IMR-90 (cell line): ENCODE data around the gene TBC1D9B. TPM values are rescaled to one million over a fixed set of nuclear protein-coding genes. Genes with fewer than 3 reads are reported as not detected.

Experiments
- ATAC-seq: fragments of 200-7000 bp; cut with Tn5 transposase; 2 replicates; pipeline ENCODE4 v1.9.1; 2020; ENCODE audit warnings: low read depth, mild to moderate bottlenecking, moderate library complexity
- BruUV-seq: library from RNA; stranded (reverse); fragments of 400-500 nt; replicated peaks from 2 replicates; lab custom pipeline; 2021; lab: Mats Ljungman, UMichigan
- CTCF ChIA-PET: fragments of 300-600 bp; formaldehyde crosslinking; extraction: SDS; loops from one replicate; lab custom pipeline; 2021; ENCODE audit warnings: antibody characterized with exemption; lab: Yijun Ruan, JAX
- POLR2A ChIA-PET: fragments of 300-600 bp; sonication (Branson Sonifier 250); formaldehyde crosslinking; loops from one replicate; lab custom pipeline; 2022; ENCODE audit warnings: antibody characterized with exemption; ENCODE audit not compliant: unreplicated experiment; lab: Charles Lee
- DNase-seq: peaks from one replicate; pipeline ENCODE4 v3.0.0; 2013
- H2AFZ ChIP-seq: replicated peaks from 2 replicates; pipeline ENCODE3; 2013; ENCODE audit warnings: low read length, mild to moderate bottlenecking; ENCODE audit not compliant: poor library complexity
- H2AK5ac ChIP-seq: 2 replicates; pipeline ENCODE4 v1.6.1; 2013; ENCODE audit warnings: low read depth, low read length, inconsistent platforms
- H2AK9ac ChIP-seq: replicated peaks from 2 replicates; pipeline ENCODE3; 2013; ENCODE audit warnings: mild to moderate bottlenecking, low read depth, low read length, moderate library complexity; ENCODE audit not compliant: poor library complexity
- H2BK120ac ChIP-seq: 2 replicates; pipeline ENCODE4 v1.6.1; 2013; ENCODE audit warnings: low read depth, low read length, inconsistent platforms
- H2BK15ac ChIP-seq: 3 replicates; pipeline ENCODE4 v1.6.1; 2013; ENCODE audit warnings: low read depth, low read length, inconsistent platforms
- H2BK20ac ChIP-seq: 2 replicates; pipeline ENCODE4 v1.6.1; 2013; ENCODE audit warnings: low read depth, mild to moderate bottlenecking, inconsistent platforms, low read length, moderate library complexity
- H2BK5ac ChIP-seq: 2 replicates; pipeline ENCODE4 v1.6.1; 2013; ENCODE audit warnings: mild to moderate bottlenecking, low read depth, low read length, inconsistent platforms; ENCODE audit not compliant: poor library complexity, severe bottlenecking
- H3K14ac ChIP-seq: replicated peaks from 2 replicates; pipeline ENCODE4 v1.6.1; 2013; ENCODE audit warnings: low read depth, low read length, inconsistent platforms
- H3K18ac ChIP-seq: 2 replicates; pipeline ENCODE4 v1.6.1; 2013; ENCODE audit warnings: low read depth, low read length, control low read depth
- H3K23ac ChIP-seq: 2 replicates; pipeline ENCODE4 v1.6.1; 2013; ENCODE audit warnings: low read depth, low read length, inconsistent platforms
- H3K27ac ChIP-seq: 2 replicates; pipeline ENCODE4 v1.5.1; 2013; ENCODE audit warnings: mild to moderate bottlenecking, control low read depth, low read length; ENCODE audit not compliant: insufficient read depth
- H3K27me3 ChIP-seq: 2 replicates; pipeline ENCODE4 v1.6.1; 2013; ENCODE audit warnings: low read length; ENCODE audit not compliant: control insufficient read depth, insufficient read depth
- H3K36me3 ChIP-seq: 2 replicates; pipeline ENCODE4 v1.6.1; 2013; ENCODE audit warnings: low read length, mixed read lengths; ENCODE audit not compliant: control insufficient read depth, insufficient read depth
- H3K4ac ChIP-seq: 2 replicates; pipeline ENCODE4 v1.6.1; 2013; ENCODE audit warnings: low read depth, low read length, inconsistent platforms
- H3K4me1 ChIP-seq: 2 replicates; pipeline ENCODE4 v1.6.1; 2013; ENCODE audit warnings: low read length, mixed read lengths; ENCODE audit not compliant: control insufficient read depth, insufficient read depth
- H3K4me2 ChIP-seq: 2 replicates; pipeline ENCODE4 v1.6.1; 2013; ENCODE audit warnings: low read depth, mild to moderate bottlenecking, control low read depth, low read length, moderate library complexity
- H3K4me3 ChIP-seq: 2 replicates; pipeline ENCODE4 v1.5.1; 2013; ENCODE audit warnings: low read depth, mild to moderate bottlenecking, control low read depth, low read length, moderate library complexity; ENCODE audit not compliant: insufficient read depth
- H3K56ac ChIP-seq: 2 replicates; pipeline ENCODE4 v1.6.1; 2013; ENCODE audit warnings: low read length, inconsistent platforms; ENCODE audit not compliant: insufficient read depth; ENCODE audit errors: extremely low read depth
- H3K79me1 ChIP-seq, 2 experiments: 2 replicates each; pipeline ENCODE4 v1.6.1; 2013; ENCODE audit warnings: low read length in 2 of 2, inconsistent platforms in 1 of 2, low read depth in 1 of 2
- H3K9ac ChIP-seq: 2 replicates; pipeline ENCODE4 v1.6.1; 2013; ENCODE audit warnings: low read depth, low read length, control low read depth
- H3K9me1 ChIP-seq: 2 replicates; pipeline ENCODE4 v1.6.1; 2013; ENCODE audit warnings: low read length, inconsistent platforms; ENCODE audit not compliant: insufficient read depth
- H3K9me3 ChIP-seq: 2 replicates; pipeline ENCODE4 v1.6.1; 2013; ENCODE audit warnings: low read length; ENCODE audit not compliant: control insufficient read depth, insufficient read depth
- H4K20me1 ChIP-seq: 2 replicates; pipeline ENCODE4 v1.6.1; 2013; ENCODE audit warnings: low read length, inconsistent platforms; ENCODE audit not compliant: insufficient read depth
- H4K5ac ChIP-seq: 2 replicates; pipeline ENCODE4 v1.6.1; 2013; ENCODE audit warnings: mild to moderate bottlenecking, low read depth, low read length, control low read depth
- H4K8ac ChIP-seq, 2 experiments: 2 replicates each; pipeline ENCODE4 v1.6.1; 2013; ENCODE audit warnings: low read depth in 2 of 2, low read length in 2 of 2, control low read depth in 1 of 2, inconsistent platforms in 1 of 2
- H4K91ac ChIP-seq: 2 replicates; pipeline ENCODE4 v1.6.1; 2013; ENCODE audit warnings: low read depth, low read length, inconsistent platforms; ENCODE audit not compliant: insufficient read depth
- BHLHE40 ChIP-seq: fragments of 150-350 bp; IDR thresholded peaks from 2 replicates; pipeline ENCODE4 v1.6.1; 2016; ENCODE audit warnings: mild to moderate bottlenecking, low read depth, low read length
- CEBPB ChIP-seq: IDR thresholded peaks from 2 replicates; pipeline ENCODE4 v1.6.1; 2012; ENCODE audit warnings: low read depth, low read length, improper control_type of control experiment
- CHD1 ChIP-seq: IDR thresholded peaks from 2 replicates; pipeline ENCODE4 v1.6.1; 2012; ENCODE audit warnings: low read depth, low read length, improper control_type of control experiment
- CTCF ChIP-seq: conservative IDR thresholded peaks from 2 replicates; pipeline ENCODE4 v1.5.1; 2012; ENCODE audit warnings: mild to moderate bottlenecking, low read depth, low read length, improper control_type of control experiment
- ELK1 ChIP-seq: fragments of 150-350 bp; IDR thresholded peaks from 2 replicates; pipeline ENCODE4 v1.6.1; 2016; ENCODE audit warnings: low read depth, mild to moderate bottlenecking, low read length, moderate library complexity, borderline replicate concordance
- FOS ChIP-seq: fragments of 150-350 bp; IDR thresholded peaks from 2 replicates; pipeline ENCODE4 v1.6.1; 2016; ENCODE audit warnings: low read depth, low read length
- MAZ ChIP-seq: IDR thresholded peaks from 2 replicates; pipeline ENCODE4 v1.6.1; 2012; ENCODE audit warnings: low read depth, mild to moderate bottlenecking, low read length, improper control_type of control experiment, moderate library complexity, borderline replicate concordance
- NFE2L2 ChIP-seq: fragments of 150-350 bp; IDR thresholded peaks from 2 replicates; pipeline ENCODE4 v1.6.1; 2016; ENCODE audit warnings: low read depth, mild to moderate bottlenecking, low read length
- RAD21 ChIP-seq: IDR thresholded peaks from 2 replicates; pipeline ENCODE4 v1.6.1; 2012; ENCODE audit warnings: low read length, improper control_type of control experiment
- RCOR1 ChIP-seq: IDR thresholded peaks from 2 replicates; pipeline ENCODE4 v1.6.1; 2012; ENCODE audit warnings: mild to moderate bottlenecking, low read length, improper control_type of control experiment; ENCODE audit not compliant: insufficient replicate concordance
- RFX5 ChIP-seq: IDR thresholded peaks from 2 replicates; pipeline ENCODE4 v1.8.0; 2012; ENCODE audit warnings: low read depth, mild to moderate bottlenecking, low read length, moderate library complexity
- SMC3 ChIP-seq: fragments of 150-350 bp; IDR thresholded peaks from 2 replicates; pipeline ENCODE4 v1.6.1; 2016; ENCODE audit warnings: low read depth, mild to moderate bottlenecking, antibody characterized with exemption, low read length, moderate library complexity
- USF2 ChIP-seq: fragments of 150-350 bp; IDR thresholded peaks from 2 replicates; pipeline ENCODE4 v1.6.1; 2017; ENCODE audit warnings: mild to moderate bottlenecking, antibody characterized with exemption, low read length, low read depth
- WGBS, 2 experiments: methylation state at CpG; one replicate each; pipeline versions ENCODE4 v1.1.5 to v1.1.7; 2013; ENCODE audit warnings: missing lambda C conversion rate in 2 of 2; ENCODE audit not compliant: insufficient read length in 1 of 2; ENCODE audit errors: extremely low coverage in 2 of 2; 5-methylcytosine and 5-hydroxymethylcytosine counted together
- dilution Hi-C: fragments of 300-500 bp; cut with HindIII; formaldehyde crosslinking; loops from one replicate; pipeline ENCODE4 v1.14.3; 2018; ENCODE audit warnings: low sequenced_read_pairs; ENCODE audit not compliant: unreplicated experiment
- in situ Hi-C: fragments of 300-500 bp; cut with MboI; formaldehyde crosslinking; loops from 3 replicates; pipeline ENCODE4 v1.14.3; 2019; ENCODE audit warnings: low sequenced_read_pairs, inconsistent platforms, mixed read lengths
- intact Hi-C: fragments of 100-400 bp; cut with micrococcal nuclease; formaldehyde crosslinking; loops from 2 replicates; pipeline ENCODE4 v1.10.0; 2022
- polyA plus RNA-seq, 3 experiments: library from polyadenylated mRNA; depleted of rRNA; stranded (reverse); fragments of >200 nt; gene quantifications; 2 replicates each; pipeline ENCODE4 v1.2.3, GENCODE V29; 2012; ENCODE audit warnings: low replicate concordance in 1 of 3
- total RNA-seq: library from RNA; depleted of rRNA; stranded (reverse); fragments of >200 nt; gene quantifications from 2 replicates; pipeline ENCODE4 v1.2.3, GENCODE V29; 2012

The TBC1D9B gene
- total and polyA plus RNA-seq, 2 of the 4 experiments (the other 2 are of a cell fraction): 58.6 to 78.1 TPM

GRCh38 chr5:179874536-179875292 is 33.0 kb downstream of the TBC1D9B start:
- DNase-seq (no peak), ATAC-seq (no peak)
- H2BK5ac ChIP-seq: no peak overlapping the region
- H3K36me3 ChIP-seq: peaks cover 73% of the 10 kb centered on the region
- no peaks in the 10 kb centered on the region for H3K4me1 ChIP-seq
- H3K9me1 ChIP-seq: no peaks in the 10 kb centered on the region
- in situ Hi-C loops: no loop called here
- H2BK120ac ChIP-seq: no peak overlapping the region
- ChIA-PET POLR2A (no interaction called here), CTCF (no interaction called here)
- dilution Hi-C loops: no loop called here
- H3K56ac ChIP-seq: no peak overlapping the region
- no peak overlapping the region for H3K27ac ChIP-seq
- H4K91ac ChIP-seq: no peak overlapping the region
- WGBS, 2 experiments: 96% methylated on average over 14 of the region's 28 CpGs; no CpG with 5 or more reads in 1 of the 2 experiments
- no peak overlapping the region for H3K4me3 ChIP-seq
- no peak overlapping the region for H3K23ac ChIP-seq
- no peak overlapping the region for H3K4ac ChIP-seq
- TF ChIP-seq BHLHE40 (no peak), SMC3 (no peak), CHD1 (no peak), RAD21 (no peak), CTCF (no peak), USF2 (no peak), RFX5 (no peak), ELK1 (no peak), CEBPB (no peak), MAZ (no peak), RCOR1 (no peak), FOS (no peak), NFE2L2 (no peak)
- intact Hi-C loops: no loop called here
- no peaks in the 10 kb centered on the region; a peak in 1 of 4 replicates for H3K79me1 ChIP-seq
- no peak overlapping the region for H4K8ac ChIP-seq
- no peak overlapping the region for H3K18ac ChIP-seq
- H3K14ac ChIP-seq: no peak overlapping the region
- H4K5ac ChIP-seq: no peak overlapping the region
- H3K9me3 ChIP-seq: no peaks in the 10 kb centered on the region
- no TSS peak for BruUV-seq
- no peak overlapping the region for H2BK20ac ChIP-seq
- H2AK5ac ChIP-seq: no peak overlapping the region
- H3K9ac ChIP-seq: no peak overlapping the region
- no peaks in the 10 kb centered on the region for H4K20me1 ChIP-seq
- no peak overlapping the region for H2AFZ ChIP-seq
- no peaks in the 10 kb centered on the region for H3K27me3 ChIP-seq
- no peak overlapping the region for H3K4me2 ChIP-seq
- H2AK9ac ChIP-seq: no peak overlapping the region
- H2BK15ac ChIP-seq: no peak overlapping the region
